NCI-H146 treated with DMSO at 0.1 percent for 48 hours (cell line): ENCODE results near the gene MAGI3.
"Not testable (repeated sequence)": the region's sequence is repeated elsewhere in the genome, so short reads cannot be mapped to it uniquely, and the experiment has no call there.

Experiments
- DNase-seq: peaks from one replicate; lab custom pipeline; 2025; ENCODE audit not compliant: unreplicated experiment; lab: John Stamatoyannopoulos, UW

The MAGI3 gene

GRCh38 chr1:113678159-113678469 is 287.8 kb downstream of the MAGI3 start:
- no peak for DNase-seq

GRCh38 chr1:113681596-113682337 is 291.5 kb downstream of the MAGI3 start:
- DNase-seq, result no peak

- DNase-seq, result no peak
Observed at GRCh38 chr1:113683384-113684152, 293.3 kb downstream of the MAGI3 start.

- no peak for DNase-seq
Observed at GRCh38 chr1:113684153-113684541, 293.8 kb downstream of the MAGI3 start.

GRCh38 chr1:113686891-113687618 is 296.7 kb downstream of the MAGI3 start:
- no peak for DNase-seq

GRCh38 chr1:113691184-113691583 is 300.9 kb downstream of the MAGI3 start:
- no peak for DNase-seq

- DNase-seq, result no peak
Observed at GRCh38 chr1:113692342-113692741, 302.0 kb downstream of the MAGI3 start.

GRCh38 chr1:113692824-113693431 is 302.6 kb downstream of the MAGI3 start:
- no peak for DNase-seq

GRCh38 chr1:113694910-113695309 is 304.6 kb downstream of the MAGI3 start:
- DNase-seq, result no peak

GRCh38 chr1:113701429-113701828 is 311.1 kb downstream of the MAGI3 start:
- DNase-seq, result no peak

- DNase-seq, result no peak
Observed at GRCh38 chr1:113714606-113715269, 324.4 kb downstream of the MAGI3 start.

- DNase-seq, result not testable (repeated sequence)
Observed at GRCh38 chr1:113717506-113717905, 327.2 kb downstream of the MAGI3 start.

GRCh38 chr1:113718621-113719020 is 328.3 kb downstream of the MAGI3 start:
- not testable (repeated sequence) for DNase-seq

GRCh38 chr1:113721010-113721409 is 330.7 kb downstream of the MAGI3 start:
- DNase-seq, result no peak

GRCh38 chr1:113732802-113733201 is 342.5 kb downstream of the MAGI3 start:
- DNase-seq, result no peak

- no peak for DNase-seq
Observed at GRCh38 chr1:113734357-113735055, 344.2 kb downstream of the MAGI3 start.
